SIG-M5 treated with dmso at 0.1 percent for 504 hours (cell line): ENCODE results near the gene HELZ2.
A peak's percentile ranks its signal among the peaks of the same experiment; 100 is the strongest.
"Not testable (repeated sequence)": the region's sequence is repeated elsewhere in the genome, so short reads cannot be mapped to it uniquely, and the experiment has no call there.

Experiments used
- DNase-seq: peaks from one replicate; lab custom pipeline; 2025; ENCODE audit not compliant: unreplicated experiment; lab: John Stamatoyannopoulos, UW

HELZ2 gene

GRCh38 chr20:63574156-63574828 is at the start of gene HELZ2:
TSS of gene HELZ2 (minus strand) at chr20:63574239. CDS start at chr20:63572385, 1,854 bp downstream.
- peak; percentile 70 for DNase-seq

- DNase-seq = no peak
Measured at GRCh38 chr20:63622732-63623131, 48.7 kb upstream of the HELZ2 start.

GRCh38 chr20:63622096-63622495 is 48.1 kb upstream of the HELZ2 start:
- no peak for DNase-seq

GRCh38 chr20:63620991-63621390 is 47.0 kb upstream of the HELZ2 start:
- no peak for DNase-seq

GRCh38 chr20:63619505-63619904 is 45.5 kb upstream of the HELZ2 start:
- no peak for DNase-seq

- no peak for DNase-seq
Measured at GRCh38 chr20:63619086-63619485, 45.0 kb upstream of the HELZ2 start.

- DNase-seq = no peak
Measured at GRCh38 chr20:63618291-63618980, 44.4 kb upstream of the HELZ2 start.

- no peak for DNase-seq
Measured at GRCh38 chr20:63617876-63618265, 43.8 kb upstream of the HELZ2 start.

GRCh38 chr20:63617092-63617875 is 43.2 kb upstream of the HELZ2 start:
- no peak for DNase-seq

GRCh38 chr20:63613863-63614594 is 40.0 kb upstream of the HELZ2 start:
- not testable (repeated sequence) for DNase-seq

- peak; percentile 97 for DNase-seq
Measured at GRCh38 chr20:63612276-63612931, 38.4 kb upstream of the HELZ2 start.

GRCh38 chr20:63611646-63612045 is 37.6 kb upstream of the HELZ2 start:
- DNase-seq = no peak

GRCh38 chr20:63610581-63611435 is 36.8 kb upstream of the HELZ2 start:
- no peak for DNase-seq

GRCh38 chr20:63606686-63607085 is 32.6 kb upstream of the HELZ2 start:
- no peak for DNase-seq

- DNase-seq = no peak
Measured at GRCh38 chr20:63602321-63602720, 28.3 kb upstream of the HELZ2 start.

- not testable (repeated sequence) for DNase-seq
Measured at GRCh38 chr20:63601679-63602078, 27.6 kb upstream of the HELZ2 start.

- DNase-seq = no peak
Measured at GRCh38 chr20:63599396-63600050, 25.5 kb upstream of the HELZ2 start.

GRCh38 chr20:63598479-63599395 is 24.7 kb upstream of the HELZ2 start:
- DNase-seq = no peak
